SK-N-SH treated with all-trans-retinoic acid at 6 μM for 48 hours (cell line): Measurements from ENCODE around the gene PPFIA4.

Experiments used
- ATAC-seq: fragments of 200-7000 bp; cut with Tn5 transposase; 3 replicates; pipeline ENCODE4 v1.9.1; 2020; ENCODE audit warnings: mild to moderate bottlenecking, moderate library complexity
- ARNTL ChIP-seq: fragments of 450-650 bp; formaldehyde crosslinking; IDR thresholded peaks from 2 replicates; pipeline ENCODE4 v1.5.0; 2020; ENCODE audit warnings: low read depth, mild to moderate bottlenecking, moderate library complexity, borderline replicate concordance
- CREB5 ChIP-seq: fragments of 250-450 bp; sonication (Bioruptor Pico); IDR thresholded peaks from 2 replicates; pipeline ENCODE4 v1.5.1; 2020; ENCODE audit warnings: low read depth, mild to moderate bottlenecking, moderate library complexity
- CSRNP3 ChIP-seq: fragments of 250-450 bp; sonication (Bioruptor Pico); IDR thresholded peaks from 2 replicates; pipeline ENCODE4 v1.5.1; 2021; ENCODE audit warnings: mild to moderate bottlenecking, moderate library complexity
- ESRRG ChIP-seq: fragments of 250-450 bp; sonication (Bioruptor Pico); IDR thresholded peaks from 2 replicates; pipeline ENCODE4 v1.6.1; 2021; ENCODE audit warnings: mild to moderate bottlenecking
- ISL1 ChIP-seq: fragments of 250-450 bp; sonication (Bioruptor Pico); IDR thresholded peaks from 2 replicates; pipeline ENCODE4 v2.1.2; 2022; ENCODE audit warnings: mild to moderate bottlenecking, moderate library complexity
- OSR1 ChIP-seq: fragments of 250-450 bp; sonication (Bioruptor Pico); IDR thresholded peaks from 2 replicates; pipeline ENCODE4 v1.8.0; 2022; ENCODE audit warnings: moderate library complexity, mild to moderate bottlenecking, inconsistent platforms
- POU6F1 ChIP-seq: fragments of 250-450 bp; sonication (Bioruptor Pico); IDR thresholded peaks from 2 replicates; pipeline ENCODE4 v1.8.0; 2021; ENCODE audit warnings: low read depth, mild to moderate bottlenecking, moderate library complexity, borderline replicate concordance
- PPARA ChIP-seq: fragments of 250-450 bp; sonication (Bioruptor Pico); IDR thresholded peaks from 2 replicates; pipeline ENCODE4 v1.5.0; 2020; ENCODE audit warnings: mild to moderate bottlenecking, borderline replicate concordance
- SNAI2 ChIP-seq: fragments of 250-450 bp; sonication (Bioruptor Pico); IDR thresholded peaks from 2 replicates; pipeline ENCODE4 v1.5.0; 2020; ENCODE audit warnings: mild to moderate bottlenecking, moderate library complexity
- TCF4 ChIP-seq: fragments of 250-450 bp; sonication (Bioruptor Pico); IDR thresholded peaks from 2 replicates; pipeline ENCODE4 v1.8.0; 2021; ENCODE audit warnings: mild to moderate bottlenecking, moderate library complexity, borderline replicate concordance
- TSHZ2 ChIP-seq: fragments of 250-450 bp; sonication (Bioruptor Pico); IDR thresholded peaks from 2 replicates; pipeline ENCODE4 v1.5.0; 2020; ENCODE audit warnings: mild to moderate bottlenecking, moderate library complexity
- ZC3H10 ChIP-seq: fragments of 250-450 bp; sonication (Bioruptor Pico); IDR thresholded peaks from 2 replicates; pipeline ENCODE4 v1.5.1; 2021; ENCODE audit warnings: mild to moderate bottlenecking, moderate library complexity
- ZFP3 ChIP-seq: fragments of 250-450 bp; sonication (Bioruptor Pico); IDR thresholded peaks from 2 replicates; pipeline ENCODE4 v1.5.0; 2020; ENCODE audit warnings: mild to moderate bottlenecking, moderate library complexity
- ZFP30 ChIP-seq: fragments of 450-650 bp; formaldehyde crosslinking; IDR thresholded peaks from 2 replicates; pipeline ENCODE4 v1.5.0; 2022; ENCODE audit warnings: mild to moderate bottlenecking, moderate library complexity
- ZNF565 ChIP-seq: fragments of 450-650 bp; formaldehyde crosslinking; conservative IDR thresholded peaks from 2 replicates; pipeline ENCODE4 v1.5.0; 2020; ENCODE audit warnings: low read depth, mild to moderate bottlenecking, moderate library complexity
- ZNF70 ChIP-seq: fragments of 450-650 bp; formaldehyde crosslinking; IDR thresholded peaks from 2 replicates; pipeline ENCODE4 v1.5.0; 2020; ENCODE audit warnings: mild to moderate bottlenecking, moderate library complexity
- ZNF8 ChIP-seq: fragments of 450-650 bp; formaldehyde crosslinking; IDR thresholded peaks from 2 replicates; pipeline ENCODE4 v1.5.0; 2020; ENCODE audit warnings: mild to moderate bottlenecking, moderate library complexity

Gene PPFIA4

GRCh38 chr1:203066965-203067364, 40.7 kb downstream of the PPFIA4 start (continued):
- TF ChIP-seq ZNF565 (CRISPR knock-in tag) (no peak), CREB5 (no peak), ZNF8 (CRISPR knock-in tag) (no peak), ZC3H10 (CRISPR knock-in tag) (no peak), TCF4 (CRISPR knock-in tag) (no peak)

- TF ChIP-seq TSHZ2 (no peak), ZFP3 (no peak), TCF4 (CRISPR knock-in tag) (no peak), CSRNP3 (CRISPR knock-in tag) (no peak), ZFP30 (no peak), ISL1 (CRISPR knock-in tag) (no peak)
- peak; percentile 68 for ATAC-seq
These were observed 42.9 kb downstream of the PPFIA4 start for GRCh38 chr1:203069030-203069747.

GRCh38 chr1:203072002-203072602, 45.8 kb downstream of the PPFIA4 start:
- TF ChIP-seq ZNF70 (CRISPR knock-in tag) (no peak), ISL1 (CRISPR knock-in tag) (no peak), ZFP30 (no peak), POU6F1 (CRISPR knock-in tag) (no peak), CREB5 (no peak), ARNTL (no peak), CSRNP3 (CRISPR knock-in tag) (no peak), ZNF8 (CRISPR knock-in tag) (no peak), OSR1 (CRISPR knock-in tag) (no peak), ZFP3 (no peak), ZC3H10 (CRISPR knock-in tag) (no peak), ESRRG (CRISPR knock-in tag) (no peak), TCF4 (CRISPR knock-in tag) (no peak), PPARA (CRISPR knock-in tag) (no peak), SNAI2 (CRISPR knock-in tag) (no peak)
- TF ChIP-seq, all 23 proteins: peak for 0
- ATAC-seq = no peak
